Ovary (tissue), 9 donors: ENCODE measurements around the gene MAGEA9. TPM values are rescaled to one million over a fixed set of nuclear protein-coding genes. Genes with fewer than 3 reads are reported as not detected.

Experiments
- DNase-seq, 5 donors: peaks; one replicate each; pipeline ENCODE4 v3.0.0-alpha.2; 2019 to 2020
- H3K27ac ChIP-seq, 2 donors: fragments of 200-600 bp; one replicate each; pipeline versions ENCODE4 v1.5.1 to v1.8.0; 2019 to 2022
- H3K27me3 ChIP-seq: fragments of 200-600 bp; one replicate; pipeline ENCODE4 v1.8.0; 2022
- H3K36me3 ChIP-seq: fragments of 200-600 bp; sonication (generic); one replicate; pipeline ENCODE4 v1.5.1; 2019
- H3K4me1 ChIP-seq: one replicate; pipeline ENCODE4 v1.8.1; 2013; ENCODE audit warnings: mild to moderate bottlenecking, moderate library complexity; ENCODE audit not compliant: insufficient read depth
- H3K4me3 ChIP-seq: fragments of 200-600 bp; sonication (generic); one replicate; pipeline ENCODE4 v1.5.1; 2017
- H3K9me3 ChIP-seq, 2 donors: fragments of 200-600 bp in 1 of 2; sonication (generic) in 1 of 2; one replicate each; pipeline versions ENCODE4 v1.5.1 to v1.8.1; 2013 to 2019; ENCODE audit warnings: mild to moderate bottlenecking in 1 of 2, moderate library complexity in 1 of 2
- CTCF ChIP-seq, 3 donors: fragments of 450-650 bp in 2 of 3; fragments of 200-600 bp in 1 of 3; IDR thresholded peaks; one replicate each; pipeline versions ENCODE4 v1.5.1 to v1.8.0; 2016 to 2022; ENCODE audit warnings: antibody characterized with exemption in 3 of 3, mild to moderate bottlenecking in 1 of 3
- EP300 ChIP-seq: sonication (generic); formaldehyde crosslinking; IDR thresholded peaks from one replicate; pipeline ENCODE4 v1.6.1; 2017; ENCODE audit warnings: antibody characterized with exemption
- POLR2A ChIP-seq: fragments of 450-650 bp; IDR thresholded peaks from one replicate; pipeline ENCODE4 v1.6.1; 2017; ENCODE audit warnings: antibody characterized with exemption, mild to moderate bottlenecking, moderate library complexity
- intact Hi-C, 4 donors: fragments of 100-400 bp; cut with DNase I; formaldehyde crosslinking; loops; one replicate each; pipeline versions ENCODE4 v1.11.0 to v1.15.1; 2022 to 2023
- polyA plus RNA-seq, 2 donors: library from polyadenylated mRNA; stranded (reverse); fragments of 200-250 nt in 1 of 2; fragments of 350-450 nt in 1 of 2; fragmentation: Illumina TruSeq in 1 of 2; extraction: RNeasy Lipid Tissue Mini Kit (QIAGEN cat#74804) in 1 of 2; gene quantifications; one replicate each; pipeline ENCODE4 v1.2.3, GENCODE V29; 2013 to 2014
- small RNA-seq: library from RNA; depleted of rRNA; stranded (forward); fragments of <200 nt; gene quantifications from one replicate; pipeline ENCODE3, GENCODE V24; 2016
- total RNA-seq, 7 donors: library from RNA; depleted of rRNA in 2 of 7; stranded (reverse); fragments of >200 nt in 2 of 7; fragmentation: NEBNext Ultra II Directional in 3 of 7; extraction: Animal tissue kit (Norgen Biotek cat#: 25700) in 3 of 7; gene quantifications; one replicate each; pipeline versions ENCODE4 v1.1.0 to v1.2.4, GENCODE V29; 2016 to 2023
- donor health status: DM: no; HTN: no; CAD: no; lungs with moderate emphysema.
- donor health status: DM: no; HTN: no; CAD: no.
- donor health status: Bipolar disorder and iron deficiency.
- donor health status: DM: yes; HTN: yes; CAD: no.
- donor health status: DM: no; HTN: no; CAD: no.
- donor health status: DM: yes; HTN: yes; CAD: no.

Gene MAGEA9
- total and polyA plus RNA-seq, 9 donors, result not detected

- no peak for DNase-seq
- TF ChIP-seq EP300 (no peak), CTCF (IDR thresholded peaks at IDR 0.05) (no peak), POLR2A (no peak)
- no peak overlapping the region for H3K4me3 ChIP-seq
- intact Hi-C loops, result no loop called here
- no peaks in the 10 kb centered on the region for H3K9me3 ChIP-seq
- H3K4me1 ChIP-seq, result no peaks in the 10 kb centered on the region
- H3K27me3 ChIP-seq, result no peaks in the 10 kb centered on the region
- no peaks in the 10 kb centered on the region for H3K36me3 ChIP-seq
- H3K27ac ChIP-seq, result no peak overlapping the region
These were observed 55.4 kb downstream of the MAGEA9 start for GRCh38 chrX:149837167-149837566.

Small RNAs within 50 kb of the gene (small RNA-seq; reads per million reads assigned to genes)
- gene AC244098.1, result not detected
- not detected for gene AC244098.2
- not detected for gene AC244098.3

Other genes starting within 250 kb of the MAGEA9 start
- 10 to 100 TPM in 6 of 7 donors, 1 to 10 TPM in 1; 8.7 to 23.6 (median 17.5) TPM for gene EOLA1, start 240.9 kb upstream of the MAGEA9 start, total RNA-seq
- gene EOLA1, start 240.9 kb upstream of the MAGEA9 start, polyA plus RNA-seq, result 10 to 100 TPM; 17.2 to 27.5 TPM
- not detected for gene HSFX3, start 232.0 kb upstream of the MAGEA9 start, total RNA-seq
- gene HSFX3, start 232.0 kb upstream of the MAGEA9 start, polyA plus RNA-seq, result not detected
- gene MAGEA9B, start 194.5 kb upstream of the MAGEA9 start, total RNA-seq, result under 1 TPM in 1 of 7 donors, not detected in 6; 0.10 TPM
- gene MAGEA9B, start 194.5 kb upstream of the MAGEA9 start, polyA plus RNA-seq, result not detected
- gene HSFX2, start 186.6 kb upstream of the MAGEA9 start, total RNA-seq, result 1 to 10 TPM in 1 of 7 donors, under 1 TPM in 2, not detected in 4; 0.22 to 1.9 (median 0.66) TPM
- gene HSFX2, start 186.6 kb upstream of the MAGEA9 start, polyA plus RNA-seq, result 1 to 10 TPM in 1 of 2 donors, under 1 TPM in 1; 0.70 to 1.7 TPM
- gene TMEM185A, start 150.1 kb upstream of the MAGEA9 start, total RNA-seq, result 10 to 100 TPM; 18.7 to 43.5 (median 36.7) TPM
- 10 to 100 TPM; 30.1 to 63.1 TPM for gene TMEM185A, start 150.1 kb upstream of the MAGEA9 start, polyA plus RNA-seq
- gene MAGEA11, start 69.9 kb upstream of the MAGEA9 start, total RNA-seq, result not detected
- gene MAGEA11, start 69.9 kb upstream of the MAGEA9 start, polyA plus RNA-seq, result not detected
- 1 to 10 TPM; 1.7 to 4.9 (median 3.2) TPM for gene HSFX1, start 7.9 kb upstream of the MAGEA9 start, total RNA-seq
- gene HSFX1, start 7.9 kb upstream of the MAGEA9 start, polyA plus RNA-seq, result 1 to 10 TPM in 1 of 2 donors, under 1 TPM in 1; 0.73 to 3.2 TPM
- not detected for gene MAGEA8, start 99.3 kb downstream of the MAGEA9 start, total RNA-seq
- not detected for gene MAGEA8, start 99.3 kb downstream of the MAGEA9 start, polyA plus RNA-seq
- not detected for gene HSFX4, start 147.6 kb downstream of the MAGEA9 start, total RNA-seq
- gene HSFX4, start 147.6 kb downstream of the MAGEA9 start, polyA plus RNA-seq, result not detected
- 10 to 100 TPM; 23.0 to 37.9 (median 32.5) TPM for gene EOLA2, start 156.6 kb downstream of the MAGEA9 start, total RNA-seq
- gene EOLA2, start 156.6 kb downstream of the MAGEA9 start, polyA plus RNA-seq, result 10 to 100 TPM; 16.4 to 23.7 TPM